CD4-positive, CD25-positive, alpha-beta regulatory T cell (primary cell): ENCODE results near the gene TNFSF11. TPM values are rescaled to one million over a fixed set of nuclear protein-coding genes. Genes with fewer than 3 reads are reported as not detected.

Experiments used
- ATAC-seq, 2 donors: fragments of 150-1000 bp; cut with Tn5 transposase; one replicate each; pipeline ENCODE4 v1.10.0; 2021; ENCODE audit warnings: low read depth in 2 of 2, moderate number of reproducible peaks in 2 of 2, moderate library complexity in 1 of 2
- DNase-seq, 3 donors: peaks; one replicate each; pipeline versions ENCODE4 v3.0.0 to v3.0.0-alpha.2; 2012 to 2022; ENCODE audit warnings: mixed read lengths in 1 of 3
- H3K27ac ChIP-seq: one replicate; pipeline ENCODE4 v1.7.0; 2013; ENCODE audit warnings: mild to moderate bottlenecking, low read length; ENCODE audit not compliant: insufficient read depth, poor library complexity, severe bottlenecking
- H3K27me3 ChIP-seq: one replicate; pipeline ENCODE4 v1.7.0; 2013; ENCODE audit warnings: low read length; ENCODE audit not compliant: control insufficient read depth, insufficient read depth
- H3K36me3 ChIP-seq: one replicate; pipeline ENCODE4 v1.7.0; 2013; ENCODE audit warnings: mild to moderate bottlenecking, low read length, moderate library complexity; ENCODE audit not compliant: control insufficient read depth, insufficient read depth
- H3K4me1 ChIP-seq: 2 replicates; pipeline ENCODE4 v1.7.0; 2013; ENCODE audit warnings: mild to moderate bottlenecking, low read length; ENCODE audit not compliant: insufficient read depth, control insufficient read depth, poor library complexity, severe bottlenecking
- H3K4me3 ChIP-seq: one replicate; pipeline ENCODE4 v1.7.0; 2013; ENCODE audit warnings: low read depth, mild to moderate bottlenecking, low read length, moderate library complexity
- H3K9me3 ChIP-seq, 2 experiments: 1 replicate in 1 of 2; 2 replicates in 1 of 2; pipeline ENCODE4 v1.7.0; 2013; ENCODE audit warnings: low read length in 2 of 2, mild to moderate bottlenecking in 1 of 2, moderate library complexity in 1 of 2; ENCODE audit not compliant: control insufficient read depth in 2 of 2
- H3K27ac Mint-ChIP-seq, 3 donors: one replicate each; pipeline ENCODE4 v1.8.0; 2020 to 2022; ENCODE audit warnings: mild to moderate bottlenecking in 3 of 3, mixed read lengths in 3 of 3, moderate library complexity in 2 of 3
- H3K27me3 Mint-ChIP-seq: one replicate; pipeline ENCODE4 v1.8.0; 2022; ENCODE audit warnings: mild to moderate bottlenecking, mixed read lengths
- H3K36me3 Mint-ChIP-seq: one replicate; pipeline ENCODE4 v1.8.0; 2020; ENCODE audit warnings: mixed read lengths
- H3K4me1 Mint-ChIP-seq, 4 donors: one replicate each; pipeline ENCODE4 v1.8.0; 2020 to 2022; ENCODE audit warnings: mixed read lengths in 4 of 4, mild to moderate bottlenecking in 1 of 4
- H3K4me3 Mint-ChIP-seq, 4 donors: one replicate each; pipeline ENCODE4 v1.8.0; 2020 to 2022; ENCODE audit warnings: mild to moderate bottlenecking in 4 of 4, mixed read lengths in 4 of 4, moderate library complexity in 3 of 4
- H3K9me3 Mint-ChIP-seq, 7 donors: one replicate each; pipeline ENCODE4 v1.8.0; 2020 to 2022; ENCODE audit warnings: mixed read lengths in 7 of 7, mild to moderate bottlenecking in 3 of 7, moderate library complexity in 2 of 7
- polyA plus RNA-seq, 4 donors: library from polyadenylated mRNA; unstranded; fragments of 300-500 nt; fragmentation: Illumina TruSeq; gene quantifications; one replicate each; pipeline ENCODE4 v1.2.3, GENCODE V29; 2021
- total RNA-seq: library from RNA; stranded (reverse); gene quantifications from one replicate; pipeline ENCODE4 v1.2.3, GENCODE V29; 2022

The TNFSF11 gene
- total and polyA plus RNA-seq, 5 donors from 2014 or later = 0.13 to 1.3 (median 0.23) TPM; not detected in 2

- H3K27ac ChIP-seq = no peak overlapping the region
- no peak for DNase-seq
Measured at GRCh38 chr13:42561752-42562467, 12.0 kb upstream of the TNFSF11 start.

GRCh38 chr13:42567906-42568305 lies 6.0 kb upstream of the TNFSF11 start:
- Mint-ChIP-seq H3K36me3 (no peaks in the 10 kb centered on the region), H3K27me3 (peaks cover 18% of the 10 kb centered on the region), H3K4me3 (no peak overlapping the region), H3K9me3 (peaks cover 0 to 10% (median 4%) of the 10 kb centered on the region in 7 donors), H3K4me1 (peaks cover 0 to 4% (median 0%) of the 10 kb centered on the region in 4 donors), H3K27ac (no peak overlapping the region)
- no peak overlapping the region for H3K4me3 ChIP-seq
- no peaks in the 10 kb centered on the region for H3K36me3 ChIP-seq
- peaks cover 0 to 5% of the 10 kb centered on the region in 2 experiments for H3K9me3 ChIP-seq
- H3K27me3 ChIP-seq = peaks cover 6% of the 10 kb centered on the region
- DNase-seq (no peak), ATAC-seq (no peak)
- H3K27ac ChIP-seq = no peak overlapping the region
- H3K4me1 ChIP-seq = no peaks in the 10 kb centered on the region

More at GRCh38 chr13:42561752-42562467, 12.0 kb upstream of the TNFSF11 start:
- H3K4me1 Mint-ChIP-seq = no peaks in the 10 kb centered on the region
- ATAC-seq = no peak
- Histone ChIP-seq H3K27me3 (peaks cover 2% of the 10 kb centered on the region), H3K4me3 (no peak overlapping the region), H3K9me3 (peaks cover 0 to 5% of the 10 kb centered on the region in 2 experiments), H3K36me3 (no peaks in the 10 kb centered on the region), H3K4me1 (no peaks in the 10 kb centered on the region)
- H3K4me3 Mint-ChIP-seq = no peak overlapping the region
- no peak overlapping the region for H3K27ac Mint-ChIP-seq
- peaks cover 0 to 10% (median 4%) of the 10 kb centered on the region in 7 donors for H3K9me3 Mint-ChIP-seq
- H3K27me3 Mint-ChIP-seq = peaks cover 5% of the 10 kb centered on the region
- H3K36me3 Mint-ChIP-seq = no peaks in the 10 kb centered on the region

- Histone ChIP-seq H3K27ac (no peak overlapping the region), H3K4me1 (peaks cover 9% of the 10 kb centered on the region), H3K36me3 (no peaks in the 10 kb centered on the region), H3K27me3 (peaks cover 11% of the 10 kb centered on the region), H3K4me3 (no peak overlapping the region), H3K9me3 (no peaks in the 10 kb centered on the region)
- DNase-seq (no peak), ATAC-seq (no peak)
- Mint-ChIP-seq H3K4me3 (no peak overlapping the region), H3K36me3 (no peaks in the 10 kb centered on the region), H3K9me3 (peaks cover 0 to 6% (median 2%) of the 10 kb centered on the region in 7 donors), H3K4me1 (peaks cover 0 to 11% (median 4%) of the 10 kb centered on the region in 4 donors), H3K27me3 (peaks cover 27% of the 10 kb centered on the region), H3K27ac (peak overlapping the region in 1 of 3 donors; percentile 26)
Measured at GRCh38 chr13:42569576-42570344, 4.2 kb upstream of the TNFSF11 start.

- Mint-ChIP-seq H3K36me3 (no peaks in the 10 kb centered on the region), H3K9me3 (peaks cover 0 to 5% (median 0%) of the 10 kb centered on the region in 7 donors), H3K27ac (no peak overlapping the region), H3K4me1 (peaks cover 0 to 25% (median 16%) of the 10 kb centered on the region in 4 donors), H3K27me3 (peaks cover 39% of the 10 kb centered on the region), H3K4me3 (peak overlapping the region in 1 of 4 donors; percentile 2)
- Histone ChIP-seq H3K27ac (no peak overlapping the region), H3K27me3 (peaks cover 19% of the 10 kb centered on the region), H3K9me3 (no peaks in the 10 kb centered on the region), H3K36me3 (no peaks in the 10 kb centered on the region), H3K4me3 (no peak overlapping the region), H3K4me1 (peaks cover 20% of the 10 kb centered on the region)
- ATAC-seq = no peak
- no peak for DNase-seq
Measured at GRCh38 chr13:42571895-42572294, 2.1 kb upstream of the TNFSF11 start.

GRCh38 chr13:42574435-42575311 lies 721 bp downstream of the TNFSF11 start:
- H3K36me3 Mint-ChIP-seq = no peaks in the 10 kb centered on the region
- Histone ChIP-seq H3K9me3 (no peaks in the 10 kb centered on the region), H3K36me3 (no peaks in the 10 kb centered on the region), H3K27ac (no peak overlapping the region), H3K27me3 (peaks cover 21% of the 10 kb centered on the region), H3K4me3 (peak overlapping the region; percentile 79), H3K4me1 (peaks cover 20% of the 10 kb centered on the region)
- H3K27me3 Mint-ChIP-seq = peaks cover 39% of the 10 kb centered on the region
- H3K4me3 Mint-ChIP-seq = peak overlapping the region; percentile 77 to 88 (median 88)
- DNase-seq = peak in 2 of 3 donors; percentile 21 to 54
- ATAC-seq = peak; percentile 63 to 69
- peaks cover 5 to 25% (median 16%) of the 10 kb centered on the region in 4 donors for H3K4me1 Mint-ChIP-seq
- H3K9me3 Mint-ChIP-seq = peaks cover 0 to 5% (median 0%) of the 10 kb centered on the region in 7 donors
- peak overlapping the region in 1 of 3 donors; percentile 77 for H3K27ac Mint-ChIP-seq

- no peak overlapping the region for H3K27ac ChIP-seq
- H3K4me1 Mint-ChIP-seq = peaks cover 5 to 24% (median 17%) of the 10 kb centered on the region in 4 donors
- peaks cover 0 to 3% (median 0%) of the 10 kb centered on the region in 7 donors for H3K9me3 Mint-ChIP-seq
- ATAC-seq (no peak), DNase-seq (no peak)
- H3K9me3 ChIP-seq = no peaks in the 10 kb centered on the region
- no peaks in the 10 kb centered on the region for H3K36me3 Mint-ChIP-seq
- H3K27ac Mint-ChIP-seq = no peak overlapping the region
- H3K36me3 ChIP-seq = no peaks in the 10 kb centered on the region
- H3K27me3 ChIP-seq = peaks cover 21% of the 10 kb centered on the region
- peak overlapping the region; percentile 79 for H3K4me3 ChIP-seq
- H3K27me3 Mint-ChIP-seq = peaks cover 35% of the 10 kb centered on the region
- H3K4me1 ChIP-seq = peaks cover 20% of the 10 kb centered on the region
- H3K4me3 Mint-ChIP-seq = peak overlapping the region in 3 of 4 donors; percentile 77 to 88 (median 88)
Measured at GRCh38 chr13:42575938-42576337, 2.0 kb downstream of the TNFSF11 start.

- H3K27ac Mint-ChIP-seq = no peak overlapping the region
- peaks cover 16% of the 10 kb centered on the region for H3K27me3 ChIP-seq
- no peak overlapping the region for H3K4me3 Mint-ChIP-seq
Measured at GRCh38 chr13:42577538-42577937, 3.6 kb downstream of the TNFSF11 start.

More at GRCh38 chr13:42577538-42577937, 3.6 kb downstream of the TNFSF11 start:
- H3K36me3 ChIP-seq = no peaks in the 10 kb centered on the region
- DNase-seq = peak in 1 of 3 donors; percentile 1
- Mint-ChIP-seq H3K36me3 (no peaks in the 10 kb centered on the region), H3K4me1 (peaks cover 5 to 24% (median 16%) of the 10 kb centered on the region in 4 donors), H3K27me3 (peaks cover 29% of the 10 kb centered on the region), H3K9me3 (peaks cover 0 to 3% (median 0%) of the 10 kb centered on the region in 7 donors)
- H3K4me3 ChIP-seq = no peak overlapping the region
- peaks cover 20% of the 10 kb centered on the region for H3K4me1 ChIP-seq
- no peaks in the 10 kb centered on the region for H3K9me3 ChIP-seq
- no peak for ATAC-seq
- no peak overlapping the region for H3K27ac ChIP-seq
